Measurements from ENCODE around the gene BMPR1A. TPM values are rescaled to one million over a fixed set of nuclear protein-coding genes. Genes with fewer than 3 reads are reported as not detected.
A peak's percentile ranks its signal among the peaks of the same experiment; 100 is the strongest.

Gene BMPR1A
- total RNA-seq, 4 donors from 2014 or later = 5.2 to 40.2 (median 26.0) TPM

- Histone ChIP-seq H3K27me3 (no peaks in the 10 kb centered on the region), H3K9me3 (no peaks in the 10 kb centered on the region), H3K4me1 (no peaks in the 10 kb centered on the region), H3K4me3 (no peak overlapping the region), H3K36me3 (peaks cover 0 to 24% (median 0%) of the 10 kb centered on the region in 3 donors), H3K27ac (no peak overlapping the region)
- intact Hi-C loops (cut with DNase I) = no loop called here
- 66 to 83% methylated on average over 3 of the region's 3 CpGs for WGBS, 2 donors
- TF ChIP-seq POLR2A (IDR thresholded peaks at IDR 0.05) = no peak
- TF ChIP-seq CTCF (IDR thresholded peaks at IDR 0.05) = no peak
- no peak for DNase-seq
Measured at GRCh38 chr10:86878983-86879713, 122.7 kb downstream of the BMPR1A start.

GRCh38 chr10:86880971-86881370 is 124.6 kb downstream of the BMPR1A start:
- Histone ChIP-seq H3K27ac (no peak overlapping the region), H3K27me3 (no peaks in the 10 kb centered on the region), H3K9me3 (no peaks in the 10 kb centered on the region), H3K4me1 (no peaks in the 10 kb centered on the region), H3K36me3 (peaks cover 0 to 21% (median 0%) of the 10 kb centered on the region in 3 donors), H3K4me3 (no peak overlapping the region)
- 85 to 97% methylated on average over 4 of the region's 4 CpGs for WGBS, 2 donors
- TF ChIP-seq CTCF (IDR thresholded peaks at IDR 0.05) (no peak), POLR2A (IDR thresholded peaks at IDR 0.05) (no peak)
- intact Hi-C loops (cut with DNase I) = no loop called here
- DNase-seq = no peak

GRCh38 chr10:86888585-86889381 is 132.4 kb downstream of the BMPR1A start:
- TF ChIP-seq CTCF (IDR thresholded peaks at IDR 0.05) = no peak
- TF ChIP-seq POLR2A (IDR thresholded peaks at IDR 0.05) = no peak
- H3K9me3 ChIP-seq = no peaks in the 10 kb centered on the region
- 60 to 80% methylated on average over 7 of the region's 7 CpGs for WGBS, 2 donors
- no peaks in the 10 kb centered on the region for H3K27me3 ChIP-seq
- no peak for DNase-seq
- H3K4me3 ChIP-seq = no peak overlapping the region
- peak overlapping the region in 2 of 4 donors; percentile 23 to 24 for H3K27ac ChIP-seq
- H3K4me1 ChIP-seq = peaks cover 0 to 13% (median 0%) of the 10 kb centered on the region in 3 donors
- intact Hi-C loops (cut with DNase I) = no loop called here
- peaks cover 0 to 24% (median 5%) of the 10 kb centered on the region in 3 donors for H3K36me3 ChIP-seq

- Histone ChIP-seq H3K36me3 (peaks cover 0 to 27% (median 5%) of the 10 kb centered on the region in 3 donors), H3K27me3 (no peaks in the 10 kb centered on the region), H3K4me3 (no peak overlapping the region), H3K9me3 (no peaks in the 10 kb centered on the region), H3K27ac (no peak overlapping the region), H3K4me1 (peaks cover 0 to 13% (median 0%) of the 10 kb centered on the region in 3 donors)
- WGBS, 2 donors = 70 to 81% methylated on average over 3 of the region's 3 CpGs
- DNase-seq = no peak
- TF ChIP-seq POLR2A (IDR thresholded peaks at IDR 0.05) = no peak
- no peak for TF ChIP-seq CTCF (IDR thresholded peaks at IDR 0.05)
- intact Hi-C loops (cut with DNase I) = no loop called here
Measured at GRCh38 chr10:86889997-86890396, 133.6 kb downstream of the BMPR1A start.

GRCh38 chr10:86898511-86898910 is 142.1 kb downstream of the BMPR1A start:
- peaks cover 0 to 21% (median 3%) of the 10 kb centered on the region in 3 donors for H3K4me1 ChIP-seq
- WGBS, 2 donors = 56 to 72% methylated on average over 4 of the region's 4 CpGs
- no peaks in the 10 kb centered on the region for H3K27me3 ChIP-seq
- intact Hi-C loops (cut with DNase I) = loop anchor here (5.0 kb wide), 1 partner anchor 206 kb away; no protein-coding TSS in a partner anchor
- H3K4me3 ChIP-seq = no peak overlapping the region
- no peak for DNase-seq
- no peak overlapping the region for H3K27ac ChIP-seq
- H3K36me3 ChIP-seq = peaks cover 0 to 35% (median 0%) of the 10 kb centered on the region in 3 donors
- no peaks in the 10 kb centered on the region for H3K9me3 ChIP-seq
- TF ChIP-seq CTCF (IDR thresholded peaks at IDR 0.05) = no peak
- TF ChIP-seq POLR2A (IDR thresholded peaks at IDR 0.05) = no peak

All from esophagus squamous epithelium (tissue), 5 donors.